Liver (tissue), 3 donors: ENCODE measurements around the gene TAS2R40.

Source experiments
- EGR1 ChIP-seq, 2 donors: IDR thresholded peaks; 2 replicates each; pipeline ENCODE4 v1.6.1; 2016 to 2018; ENCODE audit warnings: antibody characterized with exemption in 2 of 2, low read depth in 2 of 2
- GABPA ChIP-seq, 2 donors: IDR thresholded peaks in 1 of 2; conservative IDR thresholded peaks in 1 of 2; 2 replicates each; pipeline ENCODE4 v1.6.1; 2016; ENCODE audit warnings: antibody characterized with exemption in 2 of 2, mild to moderate bottlenecking in 1 of 2, moderate library complexity in 1 of 2
- HNF4G ChIP-seq: IDR thresholded peaks from 2 replicates; pipeline ENCODE4 v1.6.1; 2016; ENCODE audit warnings: antibody characterized with exemption
- JUND ChIP-seq, 2 donors: IDR thresholded peaks; 2 replicates each; pipeline ENCODE4 v1.6.1; 2016; ENCODE audit warnings: antibody characterized with exemption in 2 of 2
- TF ChIP-seq, protein P1 (sequence below): fragments of 150-350 bp; IDR thresholded peaks from 2 replicates; pipeline ENCODE4 v1.5.1; 2017; ENCODE audit warnings: improper control_type of control experiment, low read depth, low read length; ENCODE audit not compliant: missing input control
- donor health status: healthy.
- donor health status: healthy.

DNA sequence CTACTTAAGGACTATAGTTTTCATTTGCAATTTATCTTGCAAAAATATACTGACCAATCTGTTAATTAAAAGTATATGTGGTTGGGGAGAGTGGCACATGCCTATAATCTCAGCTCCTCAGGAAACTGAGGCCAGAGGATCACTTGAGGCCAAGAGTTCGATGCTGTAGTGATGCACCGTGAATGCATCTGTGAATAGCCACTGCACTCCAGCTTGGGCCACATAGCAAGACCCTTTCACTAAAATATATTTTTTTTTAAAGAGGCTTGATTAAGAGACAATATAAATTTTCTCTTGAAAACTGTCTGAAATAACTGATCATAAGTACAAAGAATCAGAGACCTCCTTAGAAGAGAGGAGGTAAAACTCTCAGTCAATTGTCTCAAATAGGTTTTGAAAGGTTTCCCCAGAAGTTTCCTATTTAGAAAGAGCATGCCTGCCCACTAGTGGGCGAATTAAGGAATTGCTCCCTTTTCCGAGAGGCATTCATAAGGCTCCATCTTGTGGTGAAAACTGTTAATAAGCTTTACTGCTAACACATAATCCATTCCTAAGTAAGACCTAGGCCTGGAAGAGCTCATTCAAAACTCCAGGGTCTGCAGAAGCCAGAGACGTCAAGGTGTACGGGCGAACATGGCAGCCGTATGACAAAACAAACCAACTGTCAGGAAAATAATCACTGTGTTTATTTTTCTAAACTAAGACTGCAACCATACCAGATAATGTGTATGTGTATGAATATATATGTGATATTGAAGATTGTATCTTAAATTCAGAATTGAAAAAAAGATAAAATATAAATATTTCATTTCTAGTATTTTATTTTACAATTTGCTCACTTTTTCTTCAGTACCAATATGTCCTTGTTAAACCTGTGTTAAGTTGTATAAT lies 6.8 kb upstream of the TAS2R40 start:
- TF ChIP-seq, protein P1, sequence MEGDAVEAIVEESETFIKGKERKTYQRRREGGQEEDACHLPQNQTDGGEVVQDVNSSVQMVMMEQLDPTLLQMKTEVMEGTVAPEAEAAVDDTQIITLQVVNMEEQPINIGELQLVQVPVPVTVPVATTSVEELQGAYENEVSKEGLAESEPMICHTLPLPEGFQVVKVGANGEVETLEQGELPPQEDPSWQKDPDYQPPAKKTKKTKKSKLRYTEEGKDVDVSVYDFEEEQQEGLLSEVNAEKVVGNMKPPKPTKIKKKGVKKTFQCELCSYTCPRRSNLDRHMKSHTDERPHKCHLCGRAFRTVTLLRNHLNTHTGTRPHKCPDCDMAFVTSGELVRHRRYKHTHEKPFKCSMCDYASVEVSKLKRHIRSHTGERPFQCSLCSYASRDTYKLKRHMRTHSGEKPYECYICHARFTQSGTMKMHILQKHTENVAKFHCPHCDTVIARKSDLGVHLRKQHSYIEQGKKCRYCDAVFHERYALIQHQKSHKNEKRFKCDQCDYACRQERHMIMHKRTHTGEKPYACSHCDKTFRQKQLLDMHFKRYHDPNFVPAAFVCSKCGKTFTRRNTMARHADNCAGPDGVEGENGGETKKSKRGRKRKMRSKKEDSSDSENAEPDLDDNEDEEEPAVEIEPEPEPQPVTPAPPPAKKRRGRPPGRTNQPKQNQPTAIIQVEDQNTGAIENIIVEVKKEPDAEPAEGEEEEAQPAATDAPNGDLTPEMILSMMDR: peak; percentile 100
- TF ChIP-seq EGR1 (IDR thresholded peaks at IDR 0.05; ENCODE audit: low read depth in 2 of 2) (no peak), GABPA (IDR thresholded peaks at IDR 0.05 in 1 of 2, conservative IDR thresholded peaks at IDR 0.05 in 1 of 2) (no peak), JUND (IDR thresholded peaks at IDR 0.05) (no peak), HNF4G (no peak)
